Skeletal muscle tissue (tissue), 4 donors: Measurements from ENCODE around the gene COMP. TPM values are rescaled to one million over a fixed set of nuclear protein-coding genes. Genes with fewer than 3 reads are reported as not detected.

ENCODE experiments used
- H3K27ac ChIP-seq: one replicate; pipeline ENCODE4 v1.7.0; 2013; ENCODE audit warnings: mild to moderate bottlenecking, low read depth, low read length, inconsistent platforms
- H3K27me3 ChIP-seq, 3 donors: one replicate each; pipeline ENCODE4 v1.7.0; 2013; ENCODE audit warnings: low read length in 3 of 3; ENCODE audit not compliant: control insufficient read depth in 3 of 3, insufficient read depth in 3 of 3
- H3K36me3 ChIP-seq, 3 donors: one replicate each; pipeline ENCODE4 v1.7.0; 2013; ENCODE audit warnings: low read length in 3 of 3; ENCODE audit not compliant: control insufficient read depth in 3 of 3, insufficient read depth in 3 of 3
- H3K4me1 ChIP-seq, 3 donors: one replicate each; pipeline ENCODE4 v1.7.0; 2013; ENCODE audit warnings: low read length in 3 of 3, mild to moderate bottlenecking in 3 of 3; ENCODE audit not compliant: control insufficient read depth in 3 of 3, insufficient read depth in 3 of 3
- H3K4me3 ChIP-seq, 3 donors: one replicate each; pipeline ENCODE4 v1.7.0; 2013; ENCODE audit warnings: low read length in 3 of 3
- H3K9ac ChIP-seq, 3 donors: one replicate each; pipeline ENCODE4 v1.7.0; 2013; ENCODE audit warnings: low read length in 3 of 3, mild to moderate bottlenecking in 3 of 3, moderate library complexity in 2 of 3, low read depth in 1 of 3
- H3K9me3 ChIP-seq, 3 donors: one replicate each; pipeline ENCODE4 v1.7.0; 2013; ENCODE audit warnings: low read length in 3 of 3; ENCODE audit not compliant: control insufficient read depth in 3 of 3
- total RNA-seq: library from RNA; depleted of rRNA; stranded (reverse); fragments of >200 nt; gene quantifications from one replicate; pipeline ENCODE4 v1.2.3, GENCODE V29; 2014
- donor health status: Osteomylitis.

COMP gene
- total RNA-seq, 1 donor from 2014 or later, result 15.7 TPM

- H3K27ac ChIP-seq, result no peak overlapping the region
Observed at GRCh38 chr19:18777301-18778075, 13.6 kb downstream of the COMP start.

GRCh38 chr19:18776736-18777135 is 14.4 kb downstream of the COMP start:
- H3K9me3 ChIP-seq, result no peaks in the 10 kb centered on the region
- no peak overlapping the region for H3K27ac ChIP-seq
- no peak overlapping the region for H3K9ac ChIP-seq
- no peaks in the 10 kb centered on the region for H3K4me1 ChIP-seq
- peaks cover 0 to 7% (median 0%) of the 10 kb centered on the region in 3 donors for H3K36me3 ChIP-seq
- H3K27me3 ChIP-seq, result peaks cover 0 to 7% (median 4%) of the 10 kb centered on the region in 3 donors
- H3K4me3 ChIP-seq, result no peak overlapping the region

More at GRCh38 chr19:18777301-18778075, 13.6 kb downstream of the COMP start:
- H3K4me1 ChIP-seq, result no peaks in the 10 kb centered on the region
- H3K36me3 ChIP-seq, result peaks cover 0 to 7% (median 0%) of the 10 kb centered on the region in 3 donors
- H3K9me3 ChIP-seq, result no peaks in the 10 kb centered on the region
- H3K27me3 ChIP-seq, result peaks cover 0 to 7% (median 4%) of the 10 kb centered on the region in 3 donors
- H3K9ac ChIP-seq, result no peak overlapping the region
- no peak overlapping the region for H3K4me3 ChIP-seq

GRCh38 chr19:18776288-18776594 is 14.9 kb downstream of the COMP start:
- peaks cover 0 to 7% (median 4%) of the 10 kb centered on the region in 3 donors for H3K27me3 ChIP-seq
- peaks cover 0 to 7% (median 0%) of the 10 kb centered on the region in 3 donors for H3K36me3 ChIP-seq
- no peak overlapping the region for H3K9ac ChIP-seq
- H3K9me3 ChIP-seq, result no peaks in the 10 kb centered on the region
- no peak overlapping the region for H3K27ac ChIP-seq
- H3K4me3 ChIP-seq, result no peak overlapping the region
- H3K4me1 ChIP-seq, result no peaks in the 10 kb centered on the region

DNA sequence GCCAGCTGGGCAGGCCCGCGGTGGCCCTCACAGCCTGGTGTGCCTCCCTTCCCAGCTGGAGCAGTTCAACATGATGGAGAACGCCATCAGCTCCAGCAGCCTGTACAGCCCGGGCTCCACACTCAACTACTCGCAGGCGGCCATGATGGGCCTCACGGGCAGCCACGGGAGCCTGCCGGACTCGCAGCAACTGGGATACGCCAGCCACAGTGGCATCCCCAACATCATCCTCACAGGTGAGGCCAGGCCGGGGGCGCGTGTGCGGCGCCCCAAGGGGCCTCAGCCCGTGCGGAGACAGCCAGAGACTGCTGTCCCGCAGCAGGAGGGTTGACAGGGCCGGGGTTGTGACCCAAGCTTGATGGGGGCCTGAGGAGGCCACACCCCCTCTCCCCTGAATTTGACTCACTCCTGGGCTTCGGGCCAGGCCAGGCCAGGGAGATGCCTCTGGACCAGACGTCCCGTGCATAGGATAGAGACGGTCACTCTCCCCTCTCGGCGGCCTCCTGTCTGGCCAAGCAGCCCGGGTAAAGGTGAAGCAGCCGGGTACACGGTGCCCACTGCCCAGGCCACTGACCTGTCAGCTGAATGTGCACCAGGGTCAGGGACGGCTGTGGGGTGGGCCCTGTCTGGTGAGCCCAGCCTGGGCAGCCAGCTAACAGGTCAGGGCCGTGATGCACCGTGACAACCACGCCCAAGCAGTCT is 15.4 kb downstream of the COMP start:
- no peak overlapping the region for H3K27ac ChIP-seq
- H3K36me3 ChIP-seq, result peaks cover 0 to 7% (median 0%) of the 10 kb centered on the region in 3 donors
- peaks cover 0 to 7% (median 4%) of the 10 kb centered on the region in 3 donors for H3K27me3 ChIP-seq
- no peak overlapping the region for H3K9ac ChIP-seq
- no peak overlapping the region for H3K4me3 ChIP-seq
- no peaks in the 10 kb centered on the region for H3K9me3 ChIP-seq
- no peaks in the 10 kb centered on the region for H3K4me1 ChIP-seq

- peaks cover 0 to 7% (median 4%) of the 10 kb centered on the region in 3 donors for H3K27me3 ChIP-seq
- no peak overlapping the region for H3K9ac ChIP-seq
- no peak overlapping the region for H3K4me3 ChIP-seq
- no peaks in the 10 kb centered on the region for H3K9me3 ChIP-seq
- H3K36me3 ChIP-seq, result peaks cover 0 to 7% (median 0%) of the 10 kb centered on the region in 3 donors
- no peak overlapping the region for H3K27ac ChIP-seq
- no peaks in the 10 kb centered on the region for H3K4me1 ChIP-seq
Observed at GRCh38 chr19:18774782-18775444, 16.2 kb downstream of the COMP start.

GRCh38 chr19:18774107-18774506 is 17.0 kb downstream of the COMP start:
- Histone ChIP-seq H3K4me1 (peaks cover 0 to 7% (median 0%) of the 10 kb centered on the region in 3 donors), H3K9me3 (no peaks in the 10 kb centered on the region), H3K27me3 (peaks cover 0 to 4% (median 4%) of the 10 kb centered on the region in 3 donors), H3K36me3 (peaks cover 0 to 7% (median 0%) of the 10 kb centered on the region in 3 donors), H3K9ac (no peak overlapping the region), H3K4me3 (no peak overlapping the region), H3K27ac (no peak overlapping the region)

- Histone ChIP-seq H3K4me1 (peaks cover 0 to 7% (median 0%) of the 10 kb centered on the region in 3 donors), H3K27ac (no peak overlapping the region), H3K27me3 (peaks cover 0 to 3% (median 3%) of the 10 kb centered on the region in 3 donors), H3K4me3 (no peak overlapping the region), H3K9me3 (no peaks in the 10 kb centered on the region), H3K9ac (no peak overlapping the region), H3K36me3 (peaks cover 0 to 9% (median 0%) of the 10 kb centered on the region in 3 donors)
Observed at GRCh38 chr19:18773682-18774081, 17.4 kb downstream of the COMP start.

DNA sequence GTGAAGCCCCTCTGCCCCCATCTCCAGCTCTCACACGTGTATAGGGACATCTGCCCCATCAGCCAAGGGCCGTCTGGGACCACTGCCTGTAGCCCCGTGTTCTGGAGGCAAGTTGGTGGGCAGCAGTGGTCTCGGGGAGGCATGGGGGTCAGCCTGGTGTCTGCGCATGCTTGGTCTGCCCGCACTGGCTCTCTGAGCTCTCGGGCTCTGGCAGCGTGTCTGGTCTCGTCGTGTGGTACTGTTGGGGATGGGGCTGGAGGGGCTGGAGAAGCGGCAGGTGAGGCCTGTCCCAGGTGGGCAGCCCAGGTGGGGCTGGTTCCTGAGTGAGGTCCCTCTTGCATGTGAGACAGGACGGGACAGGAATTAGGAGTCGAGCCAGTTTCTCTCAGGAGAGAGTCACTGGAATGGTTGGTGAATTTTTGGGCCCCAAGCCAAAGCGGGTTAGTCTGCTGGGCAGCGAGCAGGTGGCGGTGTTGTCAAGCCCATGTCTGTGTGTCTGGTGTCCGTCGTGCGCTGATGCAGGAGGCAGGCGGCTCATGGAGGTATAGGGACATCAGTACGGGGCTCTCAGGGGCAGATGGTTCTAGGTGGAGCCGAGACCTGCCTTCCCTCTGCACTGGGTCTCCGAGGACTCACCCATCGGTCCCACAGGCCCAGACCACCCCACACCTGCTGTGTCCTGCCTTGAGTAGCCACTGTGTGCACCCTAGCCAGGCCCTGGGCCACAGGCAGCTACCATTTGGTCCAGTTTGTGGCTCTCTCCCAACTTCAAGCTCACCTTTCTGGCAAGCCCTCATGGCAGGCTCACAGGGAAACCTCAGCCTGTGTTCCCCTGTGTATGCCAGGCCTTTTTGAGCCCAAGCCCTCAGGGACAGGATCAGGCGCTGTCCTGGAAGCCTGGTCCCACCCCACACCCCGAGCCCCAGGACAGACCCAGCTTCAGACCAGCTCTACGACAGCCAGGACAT is 18.2 kb downstream of the COMP start:
- H3K27ac ChIP-seq, result no peak overlapping the region
- H3K9ac ChIP-seq, result no peak overlapping the region
- H3K9me3 ChIP-seq, result no peaks in the 10 kb centered on the region
- H3K27me3 ChIP-seq, result no peaks in the 10 kb centered on the region
- no peak overlapping the region for H3K4me3 ChIP-seq
- H3K4me1 ChIP-seq, result peaks cover 0 to 7% (median 0%) of the 10 kb centered on the region in 3 donors
- peaks cover 0 to 9% (median 0%) of the 10 kb centered on the region in 3 donors for H3K36me3 ChIP-seq
